Mucosa of rectum (tissue), 2 donors: Measurements from ENCODE around the gene CYP27A1.
"Not testable (repeated sequence)": the region's sequence is repeated elsewhere in the genome, so short reads cannot be mapped to it uniquely, and the experiment has no call there.

Experiments
- H3K27ac ChIP-seq, 2 donors: one replicate each; pipeline ENCODE4 v1.7.0; 2013; ENCODE audit warnings: inconsistent platforms in 2 of 2, low read depth in 2 of 2, low read length in 2 of 2
- H3K27me3 ChIP-seq, 2 donors: one replicate each; pipeline ENCODE4 v1.7.0; 2013; ENCODE audit warnings: low read length in 2 of 2; ENCODE audit not compliant: control insufficient read depth in 2 of 2, insufficient read depth in 2 of 2
- H3K36me3 ChIP-seq, 2 donors: one replicate each; pipeline ENCODE4 v1.7.0; 2013; ENCODE audit warnings: low read length in 2 of 2; ENCODE audit not compliant: control insufficient read depth in 2 of 2, insufficient read depth in 2 of 2
- H3K4me1 ChIP-seq, 2 donors: one replicate each; pipeline ENCODE4 v1.7.0; 2013; ENCODE audit warnings: low read length in 2 of 2, mild to moderate bottlenecking in 1 of 2; ENCODE audit not compliant: control insufficient read depth in 2 of 2, insufficient read depth in 2 of 2
- H3K4me3 ChIP-seq, 2 donors: one replicate each; pipeline ENCODE4 v1.7.0; 2013; ENCODE audit warnings: low read length in 2 of 2
- H3K9ac ChIP-seq, 2 donors: one replicate each; pipeline ENCODE4 v1.7.0; 2013; ENCODE audit warnings: low read length in 2 of 2, low read depth in 1 of 2, mild to moderate bottlenecking in 1 of 2
- H3K9me3 ChIP-seq, 2 donors: one replicate each; pipeline ENCODE4 v1.7.0; 2013; ENCODE audit warnings: low read length in 2 of 2; ENCODE audit not compliant: control insufficient read depth in 2 of 2
- donor health status: healthy.
- donor health status: Normal muscosa, but diverticular disease.

Gene CYP27A1

DNA sequence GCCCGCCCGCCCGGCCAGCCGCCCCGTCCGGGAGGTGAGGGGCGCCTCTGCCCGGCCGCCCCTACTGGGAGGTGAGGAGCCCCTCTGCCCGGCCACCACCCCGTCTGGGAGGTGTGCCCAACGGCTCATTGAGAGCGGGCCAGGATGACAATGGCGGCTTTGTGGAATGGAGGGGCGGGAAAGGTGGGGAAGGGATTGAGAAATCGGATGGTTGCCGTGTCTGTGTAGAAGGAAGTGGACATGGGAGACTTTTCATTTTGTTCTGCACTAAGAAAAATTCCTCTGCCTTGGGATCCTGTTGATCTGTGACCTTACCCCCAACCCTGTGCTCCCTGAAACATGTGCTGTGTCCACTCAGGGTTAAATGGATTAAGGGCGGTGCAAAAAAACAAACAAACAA, 65.0 kb downstream of the CYP27A1 start:
- not testable (repeated sequence) for H3K27ac ChIP-seq, H3K4me1 ChIP-seq, H3K9ac ChIP-seq, H3K36me3 ChIP-seq, H3K9me3 ChIP-seq, H3K27me3 ChIP-seq, H3K4me3 ChIP-seq

- H3K27me3 ChIP-seq, result peaks cover 16 to 22% of the 10 kb centered on the region in 2 donors
- no peak overlapping the region for H3K27ac ChIP-seq
- no peak overlapping the region for H3K9ac ChIP-seq
- no peaks in the 10 kb centered on the region for H3K9me3 ChIP-seq
- no peaks in the 10 kb centered on the region for H3K4me1 ChIP-seq
- no peaks in the 10 kb centered on the region for H3K36me3 ChIP-seq
- H3K4me3 ChIP-seq, result no peak overlapping the region
Measured at GRCh38 chr2:218849721-218850120, 67.8 kb downstream of the CYP27A1 start.

GRCh38 chr2:218850796-218851195, 68.8 kb downstream of the CYP27A1 start:
- no peak overlapping the region for H3K27ac ChIP-seq

DNA sequence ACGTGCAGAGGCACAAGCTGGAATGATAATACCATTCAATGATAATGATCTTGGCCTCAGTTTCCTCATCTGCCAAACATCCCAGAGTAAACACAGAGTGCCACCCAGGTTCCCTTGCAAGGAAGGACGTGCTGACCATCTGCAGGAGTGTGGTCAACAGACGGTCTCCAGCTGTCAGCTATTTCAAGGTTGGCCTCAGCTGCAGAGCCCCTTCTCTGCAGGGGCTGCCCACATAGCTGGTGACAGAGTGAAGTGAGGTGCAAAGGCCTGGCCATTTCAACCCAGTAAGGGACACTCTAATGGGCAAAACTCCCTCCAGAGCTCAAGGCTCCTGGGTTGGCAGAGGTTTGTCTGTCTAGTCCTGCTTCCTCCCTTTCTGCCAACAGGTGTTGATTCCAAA, 69.3 kb downstream of the CYP27A1 start:
- Histone ChIP-seq H3K4me1 (no peaks in the 10 kb centered on the region), H3K27ac (no peak overlapping the region), H3K27me3 (peaks cover 26 to 37% of the 10 kb centered on the region in 2 donors), H3K9ac (no peak overlapping the region), H3K9me3 (no peaks in the 10 kb centered on the region), H3K4me3 (no peak overlapping the region), H3K36me3 (no peaks in the 10 kb centered on the region)

More at GRCh38 chr2:218850796-218851195, 68.8 kb downstream of the CYP27A1 start:
- H3K4me3 ChIP-seq, result no peak overlapping the region
- H3K9ac ChIP-seq, result no peak overlapping the region
- no peaks in the 10 kb centered on the region for H3K4me1 ChIP-seq
- H3K9me3 ChIP-seq, result no peaks in the 10 kb centered on the region
- no peaks in the 10 kb centered on the region for H3K36me3 ChIP-seq
- peaks cover 25 to 32% of the 10 kb centered on the region in 2 donors for H3K27me3 ChIP-seq

DNA sequence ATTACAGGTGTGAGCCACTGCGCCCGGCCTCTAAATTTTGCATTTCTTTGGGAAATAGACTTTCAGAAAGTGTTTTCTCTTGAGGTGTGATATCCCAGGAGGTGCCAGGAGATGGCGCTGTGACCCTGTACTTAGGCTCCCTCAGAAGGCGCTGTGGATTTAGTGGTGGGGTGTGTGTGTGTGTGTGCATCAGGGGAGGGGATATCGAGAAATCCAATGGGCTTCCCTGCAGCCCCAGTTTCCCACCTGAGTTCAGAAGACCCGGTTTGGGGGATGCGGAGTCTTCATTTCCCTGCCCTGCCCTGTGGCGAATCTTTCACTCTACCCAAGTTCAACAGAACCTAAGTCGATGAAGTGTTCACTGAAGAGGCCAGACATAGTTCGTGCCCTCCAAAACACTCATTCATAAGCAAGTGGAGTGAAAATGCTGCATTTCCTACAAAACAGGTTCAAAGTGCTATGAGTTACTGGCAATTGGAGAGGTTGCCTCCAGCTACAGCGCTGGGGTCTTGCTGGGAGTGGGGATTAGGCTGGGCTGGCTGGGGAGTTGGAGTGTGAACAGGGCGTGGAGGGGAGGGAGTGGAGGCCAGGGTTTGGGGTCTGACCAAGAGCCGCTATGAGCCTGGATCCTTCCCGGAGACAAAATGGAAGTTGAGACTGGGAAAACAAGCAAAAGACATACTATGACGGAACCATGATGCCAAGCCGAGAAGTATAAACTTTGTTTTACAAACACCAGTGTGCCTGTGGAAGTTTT, 71.1 kb downstream of the CYP27A1 start:
- H3K9me3 ChIP-seq, result no peaks in the 10 kb centered on the region
- H3K4me1 ChIP-seq, result no peaks in the 10 kb centered on the region
- H3K4me3 ChIP-seq, result no peak overlapping the region
- no peak overlapping the region for H3K27ac ChIP-seq
- H3K9ac ChIP-seq, result no peak overlapping the region
- no peaks in the 10 kb centered on the region for H3K36me3 ChIP-seq
- H3K27me3 ChIP-seq, result peaks cover 34 to 50% of the 10 kb centered on the region in 2 donors

GRCh38 chr2:218853766-218854165, 71.8 kb downstream of the CYP27A1 start:
- Histone ChIP-seq H3K9me3 (no peaks in the 10 kb centered on the region), H3K4me3 (no peak overlapping the region), H3K27ac (no peak overlapping the region), H3K36me3 (no peaks in the 10 kb centered on the region), H3K4me1 (no peaks in the 10 kb centered on the region), H3K27me3 (peaks cover 38 to 52% of the 10 kb centered on the region in 2 donors), H3K9ac (no peak overlapping the region)

DNA sequence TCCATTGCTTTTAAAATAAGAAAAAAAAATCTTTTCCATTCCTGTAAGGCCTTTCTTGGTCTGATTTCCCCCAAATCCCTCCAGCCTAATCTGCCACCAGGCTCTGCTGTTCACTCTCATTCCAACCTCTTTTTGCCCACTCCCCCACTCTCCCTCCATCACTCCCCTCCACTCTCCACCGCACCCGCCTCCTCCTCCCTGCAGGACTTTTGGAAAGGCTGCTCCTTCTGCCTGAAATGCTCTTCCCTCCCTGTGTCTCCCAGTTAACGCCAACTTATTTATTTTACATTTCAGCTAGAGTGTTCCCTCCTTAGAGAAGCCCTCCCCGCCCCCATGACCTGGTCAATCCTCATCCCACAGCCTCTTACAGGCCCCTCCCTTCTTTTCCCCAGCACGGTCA, 72.9 kb downstream of the CYP27A1 start:
- Histone ChIP-seq H3K36me3 (no peaks in the 10 kb centered on the region), H3K4me1 (no peaks in the 10 kb centered on the region), H3K9ac (no peak overlapping the region), H3K4me3 (no peak overlapping the region), H3K27ac (no peak overlapping the region), H3K27me3 (peaks cover 42 to 55% of the 10 kb centered on the region in 2 donors), H3K9me3 (no peaks in the 10 kb centered on the region)

- Histone ChIP-seq H3K36me3 (no peaks in the 10 kb centered on the region), H3K4me1 (peaks cover 2 to 4% of the 10 kb centered on the region in 2 donors), H3K9me3 (no peaks in the 10 kb centered on the region), H3K27ac (no peak overlapping the region), H3K27me3 (peaks cover 48 to 62% of the 10 kb centered on the region in 2 donors), H3K9ac (no peak overlapping the region), H3K4me3 (no peak overlapping the region)
Measured at GRCh38 chr2:218855305-218856166, 73.6 kb downstream of the CYP27A1 start.

DNA sequence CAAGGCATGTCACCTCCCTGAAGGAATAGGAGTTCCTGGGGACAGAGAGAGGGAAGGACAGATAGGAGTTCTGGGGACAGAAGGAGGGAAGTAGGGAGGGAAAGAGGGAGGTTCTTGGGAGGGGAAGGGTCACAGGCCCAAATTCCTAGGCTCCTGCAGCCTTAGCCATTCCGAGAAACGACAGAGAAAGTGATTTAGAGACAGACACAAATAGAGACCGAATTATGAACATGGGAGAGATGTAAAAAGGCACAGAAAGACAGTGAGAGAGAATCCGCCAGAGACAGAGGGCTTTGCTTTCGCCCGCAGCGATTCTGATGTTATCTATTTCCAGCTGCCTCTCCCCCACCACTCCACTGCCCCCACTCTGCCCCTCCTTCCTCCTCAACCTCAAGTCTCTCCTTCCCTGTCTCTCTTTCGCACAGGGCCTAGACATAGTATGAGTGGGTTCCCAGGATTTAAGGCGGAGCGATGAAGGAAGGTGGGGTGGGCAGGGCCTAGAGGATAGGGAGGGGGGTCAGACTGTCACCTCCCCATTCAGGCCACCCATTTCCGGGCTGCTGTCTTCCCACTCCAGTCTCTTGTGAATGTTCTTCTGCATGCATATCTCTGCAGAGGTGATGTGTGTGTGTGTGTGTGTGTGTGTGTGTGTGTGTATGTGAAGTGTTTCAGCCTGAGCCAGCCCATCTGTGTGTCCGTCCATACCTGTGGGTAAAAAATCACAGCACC, 74.4 kb downstream of the CYP27A1 start:
- Histone ChIP-seq H3K9ac (no peak overlapping the region), H3K27me3 (peaks cover 54 to 68% of the 10 kb centered on the region in 2 donors), H3K36me3 (no peaks in the 10 kb centered on the region), H3K9me3 (no peaks in the 10 kb centered on the region), H3K4me3 (no peak overlapping the region), H3K27ac (no peak overlapping the region), H3K4me1 (peaks cover 2 to 4% of the 10 kb centered on the region in 2 donors)

DNA sequence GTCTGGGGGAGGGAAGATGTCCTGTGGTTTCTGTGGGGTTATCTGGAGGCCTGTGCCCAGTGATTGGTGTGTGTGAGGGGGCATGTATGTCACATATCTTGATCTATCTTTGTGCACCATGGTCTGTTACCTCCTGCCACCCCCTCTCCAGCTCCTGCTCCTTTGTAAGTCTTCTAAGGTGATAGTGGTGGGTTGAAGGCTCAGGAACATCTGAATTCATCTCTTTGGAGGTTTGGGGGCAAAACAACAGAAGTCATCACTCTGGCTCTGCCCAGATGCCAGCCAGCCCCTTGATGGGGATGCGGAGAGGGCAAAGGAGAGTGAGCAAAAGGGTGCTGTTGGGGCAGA, 74.9 kb downstream of the CYP27A1 start:
- no peak overlapping the region for H3K27ac ChIP-seq
- H3K4me1 ChIP-seq, result peaks cover 2 to 4% of the 10 kb centered on the region in 2 donors
- H3K4me3 ChIP-seq, result no peak overlapping the region
- H3K9ac ChIP-seq, result no peak overlapping the region
- no peaks in the 10 kb centered on the region for H3K36me3 ChIP-seq
- no peaks in the 10 kb centered on the region for H3K9me3 ChIP-seq
- peaks cover 59 to 71% of the 10 kb centered on the region in 2 donors for H3K27me3 ChIP-seq
